Chondrocyte (in vitro differentiated cells): Measurements from ENCODE around the gene ARL6IP5. TPM values are rescaled to one million over a fixed set of nuclear protein-coding genes. Genes with fewer than 3 reads are reported as not detected.

Experiments used
- DNase-seq: peaks from one replicate; pipeline ENCODE4 v3.0.0; 2021; ENCODE audit warnings: mixed read lengths, low spot score
- H3K27ac Mint-ChIP-seq: one replicate; pipeline ENCODE4 v1.8.0; 2021; ENCODE audit warnings: mild to moderate bottlenecking, moderate library complexity, mixed read lengths; ENCODE audit not compliant: unreplicated experiment
- H3K27me3 Mint-ChIP-seq: 2 replicates; pipeline ENCODE4 v1.8.0; 2021; ENCODE audit warnings: low read depth, mixed read lengths
- H3K36me3 Mint-ChIP-seq: 2 replicates; pipeline ENCODE4 v1.8.0; 2021; ENCODE audit warnings: low read depth, mixed read lengths
- H3K4me1 Mint-ChIP-seq: 2 replicates; pipeline ENCODE4 v1.8.0; 2021; ENCODE audit warnings: low read depth, mild to moderate bottlenecking, mixed read lengths
- H3K4me3 Mint-ChIP-seq: one replicate; pipeline ENCODE4 v1.8.0; 2021; ENCODE audit warnings: mild to moderate bottlenecking, moderate library complexity, mixed read lengths; ENCODE audit not compliant: unreplicated experiment
- H3K9me3 Mint-ChIP-seq: 2 replicates; pipeline ENCODE4 v1.8.0; 2021; ENCODE audit warnings: low read depth, mixed read lengths
- total RNA-seq: library from RNA; stranded (reverse); gene quantifications from 3 replicates; pipeline ENCODE4 v1.2.1, GENCODE V29; 2021
- TF ChIP-seq, protein P1 (sequence below): fragments of 200-600 bp; sonication (generic); IDR thresholded peaks from 2 replicates; pipeline ENCODE4 v1.5.0; 2021; ENCODE audit warnings: antibody characterized with exemption, mild to moderate bottlenecking, moderate library complexity

The ARL6IP5 gene
- total RNA-seq, 1 donor from 2014 or later, result 120 TPM

DNA sequence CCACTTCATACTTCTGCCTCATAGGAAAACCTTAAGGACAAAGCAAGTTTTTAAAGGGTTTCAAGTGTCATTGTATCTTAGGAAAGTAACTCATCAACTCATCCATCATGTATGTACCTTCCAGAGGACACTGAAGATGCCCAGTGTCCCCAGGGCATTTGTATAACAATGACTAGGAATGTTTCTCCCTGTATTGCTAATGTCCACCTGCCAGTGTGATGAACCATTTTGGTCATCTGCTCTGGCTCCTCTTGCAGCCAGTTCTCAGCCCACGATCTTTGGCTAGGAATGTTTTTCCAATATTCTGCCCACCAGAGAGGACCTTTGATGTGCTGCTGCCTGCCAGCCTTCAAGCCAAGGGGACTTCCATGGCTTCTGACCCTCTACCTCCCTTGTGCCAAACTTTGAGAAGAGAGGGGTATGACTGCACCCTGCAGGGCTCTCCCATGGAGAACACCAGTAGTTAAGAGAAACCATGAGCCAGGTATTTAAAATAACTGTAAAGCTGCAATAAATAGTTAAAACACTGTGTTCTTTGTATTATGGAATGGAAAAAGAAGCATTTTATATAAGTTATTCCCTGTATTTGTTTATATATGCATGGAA lies 26.3 kb downstream of the ARL6IP5 start:
- H3K27me3 Mint-ChIP-seq, result no peaks in the 10 kb centered on the region
- no peak overlapping the region for H3K27ac Mint-ChIP-seq

DNA sequence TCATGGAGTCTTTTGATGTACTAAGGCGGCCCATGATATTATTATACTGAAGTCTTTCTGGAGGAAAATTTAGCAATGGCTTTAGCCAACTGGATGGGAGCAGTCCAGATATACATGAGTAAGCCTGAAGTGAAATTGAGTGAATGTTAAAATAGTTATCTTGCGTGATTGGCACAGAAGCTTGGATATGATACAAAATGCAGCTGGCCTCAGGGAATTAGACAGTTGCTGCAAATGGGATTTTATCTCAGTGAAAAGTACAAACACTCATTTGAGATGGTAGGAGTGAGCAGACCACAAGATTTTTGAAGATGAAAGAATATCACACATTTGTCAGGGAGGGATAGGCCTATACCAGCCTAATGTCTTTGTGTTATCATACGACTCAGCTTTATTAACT lies 28.8 kb downstream of the ARL6IP5 start:
- Mint-ChIP-seq H3K4me1 (peaks cover 7% of the 10 kb centered on the region), H3K36me3 (no peaks in the 10 kb centered on the region), H3K27ac (no peak overlapping the region), H3K27me3 (no peaks in the 10 kb centered on the region), H3K9me3 (no peaks in the 10 kb centered on the region), H3K4me3 (no peak overlapping the region)
- TF ChIP-seq, protein P1, sequence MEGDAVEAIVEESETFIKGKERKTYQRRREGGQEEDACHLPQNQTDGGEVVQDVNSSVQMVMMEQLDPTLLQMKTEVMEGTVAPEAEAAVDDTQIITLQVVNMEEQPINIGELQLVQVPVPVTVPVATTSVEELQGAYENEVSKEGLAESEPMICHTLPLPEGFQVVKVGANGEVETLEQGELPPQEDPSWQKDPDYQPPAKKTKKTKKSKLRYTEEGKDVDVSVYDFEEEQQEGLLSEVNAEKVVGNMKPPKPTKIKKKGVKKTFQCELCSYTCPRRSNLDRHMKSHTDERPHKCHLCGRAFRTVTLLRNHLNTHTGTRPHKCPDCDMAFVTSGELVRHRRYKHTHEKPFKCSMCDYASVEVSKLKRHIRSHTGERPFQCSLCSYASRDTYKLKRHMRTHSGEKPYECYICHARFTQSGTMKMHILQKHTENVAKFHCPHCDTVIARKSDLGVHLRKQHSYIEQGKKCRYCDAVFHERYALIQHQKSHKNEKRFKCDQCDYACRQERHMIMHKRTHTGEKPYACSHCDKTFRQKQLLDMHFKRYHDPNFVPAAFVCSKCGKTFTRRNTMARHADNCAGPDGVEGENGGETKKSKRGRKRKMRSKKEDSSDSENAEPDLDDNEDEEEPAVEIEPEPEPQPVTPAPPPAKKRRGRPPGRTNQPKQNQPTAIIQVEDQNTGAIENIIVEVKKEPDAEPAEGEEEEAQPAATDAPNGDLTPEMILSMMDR, result no peak
- no peak for DNase-seq

More for the DNA sequence above, 26.3 kb downstream of the ARL6IP5 start:
- peaks cover 5% of the 10 kb centered on the region for H3K4me1 Mint-ChIP-seq
- H3K9me3 Mint-ChIP-seq, result no peaks in the 10 kb centered on the region
- no peaks in the 10 kb centered on the region for H3K36me3 Mint-ChIP-seq
- TF ChIP-seq, protein P1, result no peak
- DNase-seq, result no peak
- H3K4me3 Mint-ChIP-seq, result no peak overlapping the region

DNA sequence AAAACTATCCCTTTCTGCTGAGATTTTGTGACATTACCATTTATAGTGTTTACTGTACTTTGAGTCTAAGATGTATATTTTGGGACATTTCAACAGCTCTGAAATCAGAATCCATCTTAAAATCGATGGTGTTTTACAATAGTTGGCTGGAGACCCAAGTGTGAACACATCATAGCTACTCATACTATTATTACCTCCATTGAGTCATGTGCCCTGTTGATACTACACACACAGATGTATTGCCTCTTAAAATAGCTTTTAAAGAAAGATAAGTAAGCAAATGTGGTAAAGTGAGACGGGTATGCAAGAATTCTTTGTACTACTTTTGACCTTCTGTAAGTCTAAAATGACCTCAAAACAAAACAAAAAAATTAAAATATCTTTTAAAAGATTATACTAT lies 31.0 kb downstream of the ARL6IP5 start:
- H3K4me3 Mint-ChIP-seq, result no peak overlapping the region
- no peaks in the 10 kb centered on the region for H3K27me3 Mint-ChIP-seq
- H3K36me3 Mint-ChIP-seq, result no peaks in the 10 kb centered on the region
- no peak for DNase-seq
- H3K27ac Mint-ChIP-seq, result no peak overlapping the region
- TF ChIP-seq, protein P1, result no peak
- no peaks in the 10 kb centered on the region for H3K9me3 Mint-ChIP-seq
- H3K4me1 Mint-ChIP-seq, result peaks cover 7% of the 10 kb centered on the region

DNA sequence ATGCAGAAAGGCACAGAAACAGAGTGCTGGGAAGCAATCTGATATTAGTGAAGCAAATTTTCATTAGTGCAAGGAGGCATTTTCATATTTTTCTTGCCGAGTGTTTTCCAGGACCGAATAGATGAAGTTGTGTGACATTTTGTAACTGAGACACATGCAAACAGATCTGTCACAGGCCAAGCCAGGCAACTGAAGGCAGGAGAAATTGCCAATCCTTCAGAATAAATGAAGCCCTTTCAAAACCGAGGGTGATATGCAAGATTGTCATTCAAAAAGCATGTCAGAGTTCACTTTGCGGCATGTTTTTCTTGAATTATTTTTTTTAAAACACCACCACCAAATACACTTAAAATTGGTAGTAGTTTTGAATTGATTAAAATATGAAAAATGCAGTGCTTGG lies 31.4 kb downstream of the ARL6IP5 start:
- Mint-ChIP-seq H3K4me1 (peaks cover 7% of the 10 kb centered on the region), H3K36me3 (no peaks in the 10 kb centered on the region), H3K4me3 (no peak overlapping the region), H3K27ac (no peak overlapping the region), H3K27me3 (no peaks in the 10 kb centered on the region), H3K9me3 (no peaks in the 10 kb centered on the region)
- TF ChIP-seq, protein P1, result no peak
- no peak for DNase-seq

DNA sequence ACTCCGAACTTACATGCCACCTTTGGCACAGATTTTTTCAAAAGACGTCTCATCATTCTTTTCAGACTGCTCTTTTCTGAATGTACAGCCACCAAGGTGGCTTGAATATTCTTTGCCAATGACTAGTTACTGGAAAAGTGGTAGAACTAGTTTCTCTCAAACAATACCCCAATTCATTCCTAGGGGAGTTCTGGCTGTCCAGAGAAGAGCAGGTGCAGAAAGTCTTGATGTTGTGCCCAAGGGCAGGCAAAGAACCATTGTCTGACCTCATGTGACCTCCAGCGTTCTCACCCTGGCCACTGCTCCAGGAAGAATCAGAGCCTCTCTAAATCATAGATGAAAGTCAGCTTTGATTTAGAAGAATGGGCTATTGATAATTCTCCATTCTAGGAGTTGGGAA lies 32.2 kb downstream of the ARL6IP5 start:
- H3K27ac Mint-ChIP-seq, result no peak overlapping the region
- TF ChIP-seq, protein P1, result no peak
- H3K9me3 Mint-ChIP-seq, result no peaks in the 10 kb centered on the region
- H3K4me1 Mint-ChIP-seq, result peaks cover 9% of the 10 kb centered on the region
- H3K36me3 Mint-ChIP-seq, result no peaks in the 10 kb centered on the region
- H3K27me3 Mint-ChIP-seq, result no peaks in the 10 kb centered on the region
- no peak overlapping the region for H3K4me3 Mint-ChIP-seq
- DNase-seq, result no peak
